CD4-positive, alpha-beta T cell treated with Interleukin-6 for 4 hours (primary cell): ENCODE data around the gene APBA3.

Source experiments
- DNase-seq: peaks from one replicate; pipeline ENCODE4 v3.0.0-alpha.2; 2020; ENCODE audit warnings: mixed read lengths

APBA3 gene

DNA sequence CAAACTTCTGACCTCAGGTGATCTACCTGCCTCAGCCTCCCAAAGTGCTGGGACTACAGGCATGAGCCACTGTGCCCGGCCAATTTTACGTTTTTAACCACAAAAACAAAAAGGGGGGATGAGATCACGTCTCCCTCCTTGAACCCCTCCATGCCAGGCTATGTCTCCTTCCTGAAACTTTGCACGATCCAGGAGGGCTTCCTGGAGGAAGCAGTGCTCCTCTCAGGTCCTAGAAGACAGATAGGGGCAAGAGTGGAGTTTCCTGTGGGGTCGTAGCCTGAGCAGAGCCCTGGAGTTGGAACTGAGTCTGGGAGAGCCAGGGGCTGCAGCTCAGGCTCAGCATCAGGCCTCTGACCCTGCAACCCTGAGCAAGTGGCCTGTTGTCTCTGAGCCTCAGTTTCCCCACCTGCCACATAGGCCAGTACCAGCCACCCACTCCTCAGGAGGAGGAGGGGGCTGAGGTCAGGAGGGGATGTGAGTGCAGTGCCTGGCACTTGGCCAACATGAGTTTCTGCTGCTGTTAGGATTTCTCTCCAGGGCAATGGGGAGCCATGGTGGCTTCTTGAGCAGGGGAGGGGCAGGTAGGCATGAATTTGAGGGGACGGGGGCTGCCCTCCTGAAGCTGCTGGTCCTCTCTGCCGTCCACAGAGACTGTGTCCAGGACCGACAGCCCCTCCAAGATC, 16.0 kb downstream of the APBA3 start:
- no peak for DNase-seq

DNA sequence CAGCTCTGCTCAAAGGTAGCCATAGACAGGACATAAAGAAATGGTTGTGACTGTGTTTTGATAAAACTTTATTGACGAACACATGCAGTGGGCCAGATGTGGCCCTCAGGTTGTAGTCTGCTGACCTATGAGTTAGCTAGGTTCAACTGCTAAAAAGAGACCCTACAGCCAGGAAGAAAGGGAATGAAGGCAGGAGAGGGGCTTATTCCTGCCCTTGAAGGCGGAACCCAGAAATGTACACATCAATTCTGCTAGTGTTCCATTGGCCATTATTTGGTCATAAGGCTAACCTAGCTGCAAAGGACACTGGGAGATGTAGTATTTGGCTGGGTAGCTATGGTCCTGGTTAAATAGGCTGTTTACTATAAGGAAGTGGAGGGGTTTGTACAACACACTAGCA, 18.0 kb downstream of the APBA3 start:
- DNase-seq: no peak

DNA sequence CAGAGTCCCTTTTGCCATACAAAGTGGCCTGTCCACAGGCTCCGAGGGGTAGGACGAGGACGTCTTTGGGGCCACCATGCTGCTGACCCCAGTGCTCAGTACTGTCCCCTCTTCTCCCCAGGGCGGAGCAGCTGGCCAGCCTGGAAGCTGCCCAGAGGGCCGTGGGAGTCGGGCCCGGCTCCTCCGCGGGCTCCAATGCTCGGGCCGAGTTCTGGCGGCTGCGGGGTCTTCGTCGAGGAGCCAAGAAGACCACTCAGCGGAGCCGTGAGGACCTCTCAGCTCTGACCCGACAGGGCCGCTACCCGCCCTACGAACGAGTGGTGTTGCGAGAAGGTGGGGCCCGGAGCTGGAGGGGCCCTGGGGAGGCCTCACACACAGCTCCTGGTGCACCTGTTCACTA, 21.1 kb downstream of the APBA3 start:
- DNase-seq: no peak

DNA sequence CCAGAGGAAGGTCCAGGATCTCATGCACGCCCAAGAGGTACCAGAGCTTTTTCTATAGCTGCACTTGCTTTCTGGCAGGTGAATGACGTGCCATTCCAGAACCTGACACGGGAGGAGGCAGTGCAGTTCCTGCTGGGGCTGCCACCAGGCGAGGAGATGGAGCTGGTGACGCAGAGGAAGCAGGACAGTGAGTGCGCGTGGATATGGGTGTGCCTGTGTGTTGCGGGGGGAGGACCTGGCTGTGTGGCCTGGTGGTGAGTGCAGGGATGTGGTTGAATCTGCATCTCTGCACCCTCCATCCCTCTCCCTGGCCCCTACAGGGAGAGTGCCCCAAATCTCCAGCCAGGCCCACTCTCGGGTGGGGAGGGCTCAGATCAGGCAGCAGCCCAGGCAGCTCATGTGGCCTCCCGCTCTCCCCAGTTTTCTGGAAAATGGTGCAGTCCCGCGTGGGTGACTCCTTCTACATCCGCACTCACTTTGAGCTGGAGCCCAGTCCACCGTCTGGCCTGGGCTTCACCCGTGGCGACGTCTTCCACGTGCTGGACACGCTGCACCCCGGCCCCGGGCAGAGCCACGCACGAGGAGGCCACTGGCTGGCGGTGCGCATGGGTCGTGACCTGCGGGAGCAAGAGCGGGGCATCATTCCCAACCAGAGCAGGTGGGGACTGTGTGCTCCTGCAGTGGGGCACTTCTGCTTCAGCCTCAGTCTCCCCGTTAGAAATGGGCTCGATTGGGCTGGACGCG, 22.8 kb downstream of the APBA3 start:
- DNase-seq: no peak

DNA sequence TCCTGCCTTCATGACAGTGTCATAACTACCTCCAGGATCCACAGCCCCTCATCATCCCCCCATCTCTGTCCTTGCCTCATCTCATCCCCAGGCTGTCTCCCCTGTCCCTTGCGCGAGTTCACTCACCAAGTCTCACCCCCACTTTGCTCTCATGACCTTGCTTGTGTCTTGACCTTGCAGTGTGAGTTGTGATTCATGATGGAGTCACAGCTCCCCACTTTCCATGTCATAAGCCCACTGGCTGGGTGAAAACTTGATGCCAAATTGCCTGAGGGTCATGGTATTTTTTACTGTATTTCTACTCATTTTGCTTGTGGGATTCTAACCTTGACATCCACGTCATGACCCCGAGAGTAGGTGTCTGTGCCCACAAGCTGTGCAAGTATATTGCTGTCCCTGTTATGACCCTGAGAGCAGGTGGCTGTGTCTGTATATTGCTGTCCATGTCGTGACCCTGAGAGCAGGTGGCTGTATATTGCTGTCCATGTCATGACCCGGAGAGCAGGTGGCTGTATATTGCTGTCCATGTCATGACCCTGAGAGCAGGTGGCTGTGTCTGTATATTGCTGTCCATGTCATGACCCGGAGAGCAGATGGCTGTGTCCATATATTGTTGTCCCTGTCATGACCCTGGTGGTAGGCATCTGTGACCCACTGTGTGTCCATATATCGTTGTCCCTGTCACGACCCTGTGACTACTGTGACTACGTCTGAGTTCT, 23.8 kb downstream of the APBA3 start:
- no peak for DNase-seq

DNA sequence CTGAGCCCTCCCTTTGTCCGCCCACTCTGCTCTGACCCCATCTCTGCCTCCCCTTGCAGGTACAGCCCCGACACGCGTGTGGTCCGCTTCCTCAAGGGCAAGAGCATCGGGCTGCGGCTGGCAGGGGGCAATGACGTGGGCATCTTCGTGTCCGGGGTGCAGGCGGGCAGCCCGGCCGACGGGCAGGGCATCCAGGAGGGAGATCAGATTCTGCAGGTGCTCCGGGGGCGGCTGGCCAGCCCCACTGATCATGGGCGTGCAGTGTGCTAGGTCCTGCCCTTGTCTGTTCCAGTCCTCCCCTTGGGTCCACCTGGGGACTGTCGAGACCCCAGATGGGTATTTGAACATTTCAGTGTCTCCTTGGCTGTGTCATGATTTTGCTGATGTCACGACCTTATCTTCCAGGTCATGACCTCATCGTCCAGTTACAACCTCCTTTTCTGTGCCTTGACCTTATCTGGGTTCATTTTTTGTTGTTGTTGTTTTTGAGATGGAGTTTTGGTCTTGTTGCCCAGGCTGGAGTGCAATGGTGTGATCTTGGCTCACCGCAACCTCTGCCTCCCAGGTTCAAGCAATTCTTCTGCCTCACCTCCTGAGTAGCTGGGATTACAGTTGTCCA, 25.3 kb downstream of the APBA3 start:
- DNase-seq: no peak

DNA sequence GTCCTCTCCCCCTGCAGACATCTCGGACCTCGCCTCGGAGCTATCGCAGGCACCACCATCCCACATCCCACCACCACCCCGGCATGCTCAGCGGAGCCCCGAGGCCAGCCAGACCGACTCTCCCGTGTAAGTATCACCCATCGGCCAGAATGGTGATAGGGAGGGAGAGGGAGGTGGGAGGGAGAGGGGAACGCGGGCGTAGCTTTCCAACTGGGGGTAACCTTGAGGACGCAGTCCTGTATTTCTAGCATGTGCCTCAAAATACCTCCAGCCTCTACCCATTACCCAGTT, 27.2 kb downstream of the APBA3 start:
- DNase-seq: no peak

DNA sequence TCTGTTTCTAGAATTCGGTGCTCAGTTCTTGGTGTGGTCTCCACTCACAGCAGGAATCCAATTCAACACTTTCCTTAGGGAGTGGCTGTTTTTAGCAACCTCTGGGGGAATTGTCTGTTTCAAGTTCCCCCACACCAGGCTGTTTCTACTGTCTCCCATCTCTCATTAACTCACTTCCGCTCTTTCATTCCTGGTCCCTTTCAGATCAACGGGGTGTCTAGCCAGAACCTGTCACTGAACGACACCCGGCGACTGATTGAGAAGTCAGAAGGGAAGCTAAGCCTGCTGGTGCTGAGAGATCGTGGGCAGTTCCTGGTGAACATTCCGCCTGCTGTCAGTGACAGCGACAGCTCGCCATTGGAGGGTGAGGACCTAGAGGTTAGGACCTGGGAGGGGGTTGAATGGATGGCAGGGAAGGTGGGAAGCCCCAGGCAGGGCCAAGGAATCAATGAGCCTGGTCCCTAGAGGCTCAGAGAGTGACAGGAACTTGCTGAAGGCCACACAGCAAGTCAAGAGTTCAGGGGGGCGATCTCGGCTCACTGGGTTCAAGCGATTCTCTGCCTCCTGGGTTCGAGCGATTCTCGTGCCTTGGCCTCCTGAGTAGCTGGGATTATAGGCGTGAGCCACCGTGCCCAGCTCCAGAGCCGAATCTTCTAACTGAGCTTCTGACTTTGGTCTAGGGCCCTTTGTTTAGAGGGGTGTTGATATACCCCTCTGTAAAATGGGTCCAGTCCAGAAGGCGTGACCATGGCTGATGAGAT, 27.8 kb downstream of the APBA3 start:
- DNase-seq: no peak

DNA sequence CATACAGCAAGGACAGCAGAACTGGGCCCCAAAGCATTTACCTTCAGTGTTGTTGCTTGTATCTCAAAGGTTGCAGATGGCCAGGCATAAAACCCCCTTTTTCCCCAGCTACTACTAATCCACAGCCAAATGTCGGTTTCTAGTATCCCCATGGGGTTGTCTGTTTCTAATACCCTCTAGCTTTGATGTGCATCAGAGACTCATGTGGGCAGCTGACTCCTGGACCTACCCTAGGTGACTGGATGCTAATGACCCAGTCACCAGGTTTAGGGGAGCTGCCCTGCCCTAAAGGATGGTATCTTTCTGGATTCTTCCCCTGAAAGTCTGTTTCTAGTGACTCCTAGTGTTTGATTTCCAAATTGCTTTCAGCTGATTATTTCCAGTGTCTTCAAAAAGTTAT, 29.4 kb downstream of the APBA3 start:
- no peak for DNase-seq

DNA sequence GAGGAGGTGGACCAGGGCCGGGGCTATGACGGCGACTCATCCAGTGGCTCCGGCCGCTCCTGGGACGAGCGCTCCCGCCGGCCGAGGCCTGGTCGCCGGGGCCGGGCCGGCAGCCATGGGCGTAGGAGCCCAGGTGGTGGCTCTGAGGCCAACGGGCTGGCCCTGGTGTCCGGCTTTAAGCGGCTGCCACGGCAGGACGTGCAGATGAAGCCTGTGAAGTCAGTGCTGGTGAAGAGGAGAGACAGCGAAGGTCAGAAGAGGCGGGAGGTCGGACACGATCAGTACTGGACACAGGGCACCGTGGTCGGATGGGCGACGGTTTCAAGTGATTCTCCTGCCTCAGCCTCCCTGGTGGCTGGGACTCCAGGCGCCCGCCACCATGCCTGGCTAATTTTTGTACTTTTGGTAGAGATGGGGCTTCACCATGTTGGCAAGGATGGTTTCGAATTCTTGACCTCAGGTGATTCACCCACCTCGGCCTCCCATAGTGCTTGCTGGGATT, 31.0 kb downstream of the APBA3 start:
- DNase-seq: no peak

DNA sequence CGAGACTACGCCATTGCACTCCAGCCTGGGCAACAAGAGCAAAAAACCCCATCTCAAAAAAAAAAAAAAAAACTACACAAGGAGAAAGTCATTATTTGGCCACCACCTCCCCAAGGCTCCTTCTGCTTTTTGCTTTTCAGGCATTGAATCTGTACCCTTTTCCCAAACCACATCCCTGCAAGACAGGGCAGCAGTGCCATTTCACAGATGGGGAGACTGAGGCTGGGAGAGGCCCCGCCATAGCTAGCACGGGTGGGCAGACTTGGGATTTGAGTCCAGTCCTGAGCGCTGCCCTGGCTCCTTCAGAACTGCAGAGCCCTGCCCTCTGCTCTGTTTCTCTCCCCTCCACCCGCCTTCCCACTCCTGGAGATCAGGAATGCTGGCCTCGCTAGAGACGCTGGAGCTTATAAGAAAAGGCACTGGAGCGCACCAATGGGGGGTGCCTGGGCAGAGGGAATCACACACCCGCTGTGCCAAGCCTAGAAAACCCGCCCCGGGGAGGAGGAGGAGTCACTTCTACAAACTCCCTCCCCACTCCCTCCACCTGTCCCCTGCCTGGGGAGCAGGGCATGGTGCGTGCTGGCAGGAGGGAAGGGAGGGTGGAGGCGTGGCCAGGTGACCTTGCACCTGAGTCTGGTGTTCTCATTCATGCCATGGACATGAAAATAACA, 35.7 kb downstream of the APBA3 start:
- no peak for DNase-seq

DNA sequence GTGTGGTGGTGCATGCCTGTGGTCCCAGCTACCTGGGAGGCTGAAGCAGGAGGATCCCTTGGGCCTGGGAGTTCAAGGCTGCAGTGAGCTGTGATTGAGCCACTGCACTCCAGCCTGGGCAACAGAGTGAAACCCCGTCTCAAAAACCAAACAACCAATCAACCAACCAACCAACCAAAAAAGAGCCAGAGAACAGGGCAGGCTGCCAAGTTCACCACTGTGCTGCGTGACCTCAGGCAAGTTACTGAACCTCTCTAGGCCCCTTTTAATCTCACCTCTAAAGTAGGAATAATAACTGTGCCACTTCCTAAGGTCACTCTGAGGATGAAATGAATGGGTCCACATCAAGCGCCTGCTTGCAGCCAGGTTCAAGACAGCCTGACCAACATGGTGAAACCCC, 36.4 kb downstream of the APBA3 start:
- DNase-seq: no peak

DNA sequence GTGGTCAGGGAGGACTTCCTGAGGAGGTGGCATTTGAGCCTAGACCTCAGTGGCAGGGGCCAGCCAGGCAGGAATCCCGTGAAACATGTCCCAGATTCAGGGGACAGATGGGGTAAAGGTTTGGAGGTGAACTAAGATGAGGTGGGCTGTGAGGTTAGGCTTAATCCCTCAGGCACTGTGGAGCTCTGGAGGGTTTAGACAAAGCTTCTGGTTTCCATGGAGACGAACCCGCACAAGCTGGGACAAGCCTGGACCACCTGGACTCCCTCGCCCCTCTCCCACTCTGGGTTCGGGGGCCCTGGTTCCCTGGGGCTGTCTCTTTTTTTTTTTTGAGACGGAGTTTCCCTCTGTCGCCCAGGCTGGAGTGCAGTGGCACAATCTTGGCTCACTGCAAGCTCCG, 37.6 kb downstream of the APBA3 start:
- DNase-seq: no peak

DNA sequence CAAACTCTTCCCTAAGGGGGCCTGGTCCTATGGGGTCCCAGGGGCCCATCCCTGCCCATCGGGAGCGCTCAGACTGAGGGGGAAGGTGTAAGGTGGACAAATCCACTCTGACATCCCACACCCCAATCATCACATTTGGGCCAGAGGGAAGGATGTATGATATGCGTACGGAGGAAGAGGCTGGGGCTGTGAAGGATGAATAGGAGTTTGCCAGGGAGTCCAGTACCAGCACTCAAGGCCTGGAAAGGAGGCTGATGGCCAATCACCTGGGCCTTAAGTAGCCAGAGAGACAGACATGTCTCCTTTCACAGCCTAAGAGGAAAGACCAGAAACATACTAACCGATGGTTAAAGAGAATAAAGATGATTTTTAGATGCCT, 38.4 kb downstream of the APBA3 start:
- DNase-seq: no peak

DNA sequence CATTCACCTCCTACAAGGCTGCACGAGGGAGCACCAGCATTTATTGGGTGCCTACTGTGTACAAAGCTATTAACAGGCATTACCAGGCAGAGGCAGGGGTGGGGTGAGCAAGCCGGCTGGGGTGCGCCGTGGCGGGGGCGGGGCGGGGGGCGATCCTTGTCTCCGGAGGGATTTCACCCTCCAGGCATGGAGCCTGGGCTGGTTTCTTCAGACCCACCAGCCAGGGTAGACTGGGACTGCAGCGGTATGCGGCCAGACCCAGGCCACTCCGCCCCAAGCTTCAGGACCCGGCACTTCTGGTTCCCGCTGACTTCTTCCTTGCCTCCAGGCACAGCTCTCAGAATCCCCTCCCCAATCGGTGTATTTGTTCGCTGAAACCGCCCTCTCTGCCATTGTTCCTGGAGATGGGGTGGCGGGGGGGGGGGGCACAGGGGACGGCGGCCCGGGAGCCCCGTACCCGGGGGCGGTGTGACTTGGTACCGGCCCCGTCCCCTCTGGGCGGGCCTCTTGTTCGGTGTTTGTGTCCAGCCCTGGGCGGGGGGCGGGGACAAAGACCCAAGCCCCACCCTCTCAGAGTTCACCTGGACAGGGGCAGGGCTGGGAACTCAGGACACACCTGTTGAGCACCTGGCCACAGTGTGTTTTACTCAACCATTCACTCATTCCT, 38.9 kb downstream of the APBA3 start:
- DNase-seq: no peak

DNA sequence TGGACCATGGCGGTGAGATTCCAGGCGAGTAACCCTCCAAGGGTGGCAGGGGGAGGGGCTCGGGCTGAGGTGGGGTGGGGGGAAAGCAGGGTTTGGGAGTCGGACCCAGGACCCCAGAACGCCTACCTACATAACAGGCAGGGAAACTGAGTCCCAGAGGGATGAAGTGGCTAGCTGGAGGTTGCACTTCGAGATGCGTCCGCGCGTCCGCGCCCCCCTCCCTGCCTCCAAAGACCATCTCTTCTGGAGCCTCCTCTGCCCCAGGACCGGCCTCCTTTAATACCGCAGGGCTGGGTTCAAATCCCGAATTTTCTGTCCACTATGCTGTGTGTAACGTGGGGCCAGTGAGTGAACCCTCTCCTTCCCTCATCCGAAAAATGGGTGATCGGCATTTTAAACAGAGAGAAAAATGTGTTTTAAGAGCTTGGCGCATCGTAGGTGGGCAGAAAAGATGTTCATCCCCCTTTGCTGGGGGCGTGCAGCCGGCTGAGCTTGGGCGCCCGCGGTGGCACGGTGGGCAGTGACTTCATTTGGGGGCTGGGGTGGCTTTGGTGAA, 39.5 kb downstream of the APBA3 start:
- no peak for DNase-seq

DNA sequence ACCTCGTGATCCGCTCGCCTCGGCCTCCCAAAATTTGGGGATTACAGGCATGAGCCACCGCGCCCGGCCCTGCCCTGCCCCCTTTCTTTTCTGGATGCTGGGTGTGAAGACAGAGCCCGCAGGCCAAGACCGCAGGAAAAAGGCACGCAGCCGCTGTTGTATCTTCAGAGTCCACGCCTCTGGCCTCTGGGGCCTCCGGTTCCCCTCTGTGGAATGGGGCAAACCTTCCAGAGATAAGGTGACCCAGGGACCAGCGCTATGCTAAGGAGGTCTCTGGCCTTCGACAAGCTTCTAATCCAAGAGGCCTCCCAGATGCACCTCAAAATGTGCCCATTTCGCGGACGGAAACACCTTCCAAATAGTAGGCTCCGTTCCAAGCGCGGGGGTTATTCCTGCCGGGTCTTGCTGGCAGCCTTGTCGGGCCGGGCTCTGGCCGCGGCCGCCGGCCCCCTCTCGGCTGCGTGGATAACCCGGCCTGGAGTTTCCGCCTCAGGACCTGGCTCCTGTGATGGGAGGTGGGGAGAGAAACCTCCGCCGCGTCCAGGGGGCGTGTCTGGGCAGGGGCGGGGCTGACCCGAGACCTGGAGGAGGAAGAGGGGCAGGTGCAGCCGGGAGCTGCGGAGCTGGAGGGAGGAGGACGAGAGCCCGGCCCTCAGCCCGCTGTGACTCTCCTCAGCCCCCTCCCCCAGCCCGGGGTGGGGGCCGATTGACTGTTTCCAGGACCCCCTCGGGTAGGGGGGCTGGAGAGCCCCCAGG, 40.2 kb downstream of the APBA3 start:
- DNase-seq: peak; percentile 93

DNA sequence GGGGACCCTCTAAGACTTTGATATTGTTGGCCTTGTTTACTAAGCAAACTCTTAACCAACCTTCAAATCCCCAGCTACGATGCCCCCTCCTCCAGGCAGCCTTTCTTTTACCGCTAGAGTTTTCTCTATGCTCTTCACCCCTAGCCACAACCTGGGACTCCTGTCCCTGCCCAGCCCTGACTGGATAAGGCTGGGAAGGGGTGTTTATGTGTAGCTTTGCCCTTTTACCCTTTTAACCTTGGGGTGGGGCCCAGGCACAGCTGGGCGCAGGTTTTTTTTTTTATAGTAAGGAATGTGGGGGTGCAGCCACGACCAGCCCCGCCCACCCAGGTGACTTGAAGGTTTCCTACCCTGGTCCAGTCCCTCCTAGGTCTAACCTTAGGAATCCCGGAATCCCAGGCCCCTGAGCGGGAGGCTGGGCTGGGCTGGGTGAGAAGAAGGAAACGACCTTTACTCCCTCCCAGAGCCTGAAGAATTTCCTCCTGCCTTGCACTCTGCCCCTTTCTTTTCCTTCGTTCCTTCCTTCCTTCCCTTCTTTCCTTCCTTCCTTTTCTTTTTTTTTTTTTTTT, 41.1 kb downstream of the APBA3 start:
- DNase-seq: no peak

DNA sequence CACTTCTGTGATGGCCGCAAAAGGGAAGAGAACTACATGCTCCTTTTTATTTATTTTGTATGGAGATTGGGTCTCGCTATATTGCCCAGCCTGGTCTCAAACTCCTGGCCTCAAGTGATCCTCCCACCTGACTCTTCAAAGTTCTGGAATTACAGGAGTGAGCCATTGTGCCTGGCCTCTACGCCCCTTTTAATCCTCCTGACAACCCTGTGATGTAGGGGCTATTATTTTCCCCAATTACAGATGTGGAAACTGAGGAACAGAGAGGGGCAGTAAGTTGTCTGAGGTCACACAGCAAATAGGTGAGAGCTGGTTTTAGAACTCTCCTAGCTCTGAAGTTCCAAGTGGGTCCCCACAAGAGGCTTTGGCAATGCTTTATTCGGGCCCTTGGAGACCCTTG, 41.6 kb downstream of the APBA3 start:
- DNase-seq: no peak

DNA sequence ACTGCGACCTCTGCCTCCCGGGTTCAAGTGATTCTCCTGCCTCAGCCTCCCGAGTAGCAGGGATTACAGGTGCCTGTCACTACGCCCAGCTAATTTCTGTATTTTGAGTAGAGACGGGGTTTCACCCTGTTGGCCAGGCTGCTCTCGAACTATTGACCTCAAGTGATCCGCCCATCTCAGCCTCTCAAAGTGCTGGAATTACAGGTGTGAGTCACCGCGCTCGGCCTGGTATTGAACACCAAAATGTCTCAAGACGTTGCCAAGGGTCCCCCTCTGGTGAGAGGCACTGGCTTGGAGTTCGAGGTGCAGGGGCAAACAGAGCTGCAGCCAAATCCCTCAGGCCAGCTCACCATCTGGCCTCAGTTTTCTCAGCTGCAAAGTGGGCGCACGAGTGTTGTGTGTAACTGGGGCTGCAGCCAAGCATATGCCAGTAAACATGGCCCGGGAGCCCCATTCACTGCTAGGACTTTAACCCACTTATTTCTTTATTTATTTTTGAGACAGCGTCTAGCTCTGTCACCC, 45.3 kb downstream of the APBA3 start:
- DNase-seq: no peak
